ENCODE data around the gene SDC1. TPM values are rescaled to one million over a fixed set of nuclear protein-coding genes. Genes with fewer than 3 reads are reported as not detected.

SDC1 gene
- total and polyA plus RNA-seq, 2 of the 8 experiments (the other 6 are each of a cell fraction or from before 2014, with no cell fraction given) = 45.3 to 73.3 TPM

DNA sequence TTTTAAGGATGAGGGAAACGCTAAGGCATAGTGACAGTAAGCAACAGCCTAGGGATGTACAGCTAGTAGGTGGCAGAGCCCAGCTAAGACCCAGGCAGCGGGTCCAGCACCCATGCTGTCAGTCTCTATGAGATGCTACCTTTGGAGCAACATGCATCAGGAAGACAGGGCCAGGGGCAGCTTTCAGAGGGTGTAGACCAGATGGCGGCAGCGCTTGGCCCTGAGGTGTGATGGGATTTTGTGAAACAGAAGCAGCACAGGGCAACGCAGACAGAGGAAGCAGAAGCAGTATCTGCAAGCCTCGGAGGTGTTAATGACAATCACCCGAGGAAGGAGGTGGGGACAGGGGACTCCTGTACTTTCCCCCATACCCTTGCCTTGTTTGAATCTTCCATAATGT lies 43.2 kb downstream of the SDC1 start:
- Histone ChIP-seq H3K18ac (ENCODE audit: extremely low read depth, low read length) (no peak overlapping the region), H3K23me2 (ENCODE audit: low read depth, low read length) (no peaks in the 10 kb centered on the region), H3K23ac (ENCODE audit: insufficient read length) (no peak overlapping the region), H2BK12ac (ENCODE audit: low read depth, low read length) (no peak overlapping the region), H3K4ac (replicated peaks; ENCODE audit: insufficient read length, low read depth, low read length) (no peak overlapping the region), H4K5ac (ENCODE audit: insufficient read length, low read depth, low read length) (no peak overlapping the region), H2AK5ac (ENCODE audit: low read depth, low read length) (no peak overlapping the region), H4K91ac (replicated peaks; ENCODE audit: insufficient read length, low read length) (peak overlapping the region; percentile 48), H3K14ac (ENCODE audit: insufficient read length) (no peak overlapping the region), H2BK120ac (replicated peaks; ENCODE audit: low read depth, low read length) (no peak overlapping the region), H3K79me2 (ENCODE audit: control insufficient read depth in 1 of 2, insufficient read depth in 2 of 2, low read length in 2 of 2) (no peaks in the 10 kb centered on the region), H3K27me3 (replicated peaks in 1 of 4; ENCODE audit: control insufficient read depth in 3 of 4, extremely low read depth in 1 of 4, insufficient read depth in 3 of 4, low read length in 3 of 4) (no peaks in the 10 kb centered on the region; a peak in 1 of 7 replicates), H2AFZ (ENCODE audit: low read length) (no peak overlapping the region), H3K79me1 (ENCODE audit: low read depth, low read length) (no peaks in the 10 kb centered on the region), H2BK5ac (ENCODE audit: low read depth, low read length) (no peak overlapping the region), H3K4me3 (ENCODE audit: extremely low read depth in 1 of 4, insufficient read depth in 2 of 4, low read depth in 3 of 4, low read length in 4 of 4) (no peak overlapping the region), H3K4me1 (replicated peaks in 1 of 4; ENCODE audit: control insufficient read depth in 3 of 4, insufficient read depth in 4 of 4, low read length in 3 of 4) (peaks cover 0 to 16% (median 6%) of the 10 kb centered on the region in 4 experiments; a peak in 4 of 7 replicates), H3K56ac (replicated peaks; ENCODE audit: insufficient read length, low read depth, low read length) (no peak overlapping the region), H3K36me3 (ENCODE audit: control insufficient read depth in 2 of 4, insufficient read depth in 4 of 4, low read length in 3 of 4) (no peaks in the 10 kb centered on the region), H4K8ac (ENCODE audit: extremely low read depth, insufficient read depth, low read length) (no peak overlapping the region), H3K27ac (ENCODE audit: low read depth, low read length) (no peak overlapping the region), H3K9ac (replicated peaks in 1 of 4; ENCODE audit: extremely low read depth in 1 of 4, low read depth in 3 of 4, low read length in 3 of 4) (no peak overlapping the region), H3K9me3 (ENCODE audit: insufficient read depth in 2 of 2, low read depth in 1 of 2, low read length in 1 of 2) (no peaks in the 10 kb centered on the region), H2BK15ac (ENCODE audit: low read length) (no peak overlapping the region), H2BK20ac (ENCODE audit: low read length) (peak overlapping the region; percentile 93; the same call in 1 of the 2 replicates), H3K4me2 (ENCODE audit: insufficient read depth in 1 of 2, low read depth in 2 of 2, low read length in 2 of 2) (no peak overlapping the region), H4K20me1 (replicated peaks in 1 of 2; ENCODE audit: control insufficient read depth in 1 of 2, insufficient read depth in 2 of 2, low read length in 2 of 2) (no peaks in the 10 kb centered on the region)
- ChIA-PET POLR2A (ENCODE audit: partially characterized antibody) (interaction anchor here (1.2 to 1.4 kb wide), 2 partner anchors 12 to 39 kb away, joined by 3 to 4 read pairs; no protein-coding TSS in a partner anchor), CTCF (ENCODE audit: partially characterized antibody) (interaction anchor here (0.9 to 17.4 kb wide), 5 partner anchors 9 to 144 kb away, joined by 3 to 163 read pairs (median 5); no protein-coding TSS in a partner anchor)
- 91% methylated on average over 7 of the region's 7 CpGs; no CpG with 5 or more reads in 1 of the 2 experiments for WGBS, 2 experiments (ENCODE audit: extremely low coverage in 1 of 2, insufficient coverage in 1 of 2, insufficient read length in 1 of 2, insufficient replicate concordance in 2 of 2, low coverage in 1 of 2, low lambda C conversion rate in 2 of 2, missing lambda C conversion rate in 1 of 2)
- DNase-seq (ENCODE audit: low read depth in 1 of 2, low spot score in 2 of 2) = no peak
- FAIRE-seq = no peak
- TF ChIP-seq SP4 (IDR thresholded peaks at IDR 0.05; ENCODE audit: low read length) (no peak), RXRA (IDR thresholded peaks at IDR 0.05; ENCODE audit: insufficient read depth, low read depth, low read length) (no peak), NRF1 (IDR thresholded peaks at IDR 0.05; ENCODE audit: low read depth, low read length) (no peak), BCL11A (IDR thresholded peaks at IDR 0.05; ENCODE audit: low read depth in 2 of 2, low read length in 2 of 2) (no peak), SRF (IDR thresholded peaks at IDR 0.05; ENCODE audit: low read depth, low read length) (no peak), CTBP2 (IDR thresholded peaks at IDR 0.05; ENCODE audit: borderline replicate concordance, insufficient read depth, insufficient read length, low read length) (no peak), BACH1 (IDR thresholded peaks at IDR 0.05; ENCODE audit: low read length) (no peak), CBX5 (IDR thresholded peaks at IDR 0.05; ENCODE audit: low read depth, low read length) (no peak), KDM4A (IDR thresholded peaks at IDR 0.05; ENCODE audit: low read depth, low read length, severe bottlenecking) (no peak)
- TF ChIP-seq, protein P1, sequence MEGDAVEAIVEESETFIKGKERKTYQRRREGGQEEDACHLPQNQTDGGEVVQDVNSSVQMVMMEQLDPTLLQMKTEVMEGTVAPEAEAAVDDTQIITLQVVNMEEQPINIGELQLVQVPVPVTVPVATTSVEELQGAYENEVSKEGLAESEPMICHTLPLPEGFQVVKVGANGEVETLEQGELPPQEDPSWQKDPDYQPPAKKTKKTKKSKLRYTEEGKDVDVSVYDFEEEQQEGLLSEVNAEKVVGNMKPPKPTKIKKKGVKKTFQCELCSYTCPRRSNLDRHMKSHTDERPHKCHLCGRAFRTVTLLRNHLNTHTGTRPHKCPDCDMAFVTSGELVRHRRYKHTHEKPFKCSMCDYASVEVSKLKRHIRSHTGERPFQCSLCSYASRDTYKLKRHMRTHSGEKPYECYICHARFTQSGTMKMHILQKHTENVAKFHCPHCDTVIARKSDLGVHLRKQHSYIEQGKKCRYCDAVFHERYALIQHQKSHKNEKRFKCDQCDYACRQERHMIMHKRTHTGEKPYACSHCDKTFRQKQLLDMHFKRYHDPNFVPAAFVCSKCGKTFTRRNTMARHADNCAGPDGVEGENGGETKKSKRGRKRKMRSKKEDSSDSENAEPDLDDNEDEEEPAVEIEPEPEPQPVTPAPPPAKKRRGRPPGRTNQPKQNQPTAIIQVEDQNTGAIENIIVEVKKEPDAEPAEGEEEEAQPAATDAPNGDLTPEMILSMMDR (IDR thresholded peaks at IDR 0.05; ENCODE audit: control extremely low read depth in 1 of 3, insufficient read depth in 1 of 3, low read depth in 1 of 3, low read length in 3 of 3) = no peak
- TF ChIP-seq, protein P2, sequence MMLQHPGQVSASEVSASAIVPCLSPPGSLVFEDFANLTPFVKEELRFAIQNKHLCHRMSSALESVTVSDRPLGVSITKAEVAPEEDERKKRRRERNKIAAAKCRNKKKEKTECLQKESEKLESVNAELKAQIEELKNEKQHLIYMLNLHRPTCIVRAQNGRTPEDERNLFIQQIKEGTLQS (IDR thresholded peaks at IDR 0.05; ENCODE audit: insufficient read depth, low read depth, low read length) = no peak
